ENCODE measurements around the gene EGLN3. TPM values are rescaled to one million over a fixed set of nuclear protein-coding genes. Genes with fewer than 3 reads are reported as not detected.
"Not testable (repeated sequence)": the region's sequence is repeated elsewhere in the genome, so short reads cannot be mapped to it uniquely, and the experiment has no call there.

EGLN3 gene
- total and polyA plus RNA-seq, 7 experiments from 2014 or later, result 0.71 to 96.5 (median 1.3) TPM

- Histone ChIP-seq H3K4me3 (ENCODE audit: low read length) (no peak overlapping the region), H3K9me3 (ENCODE audit: control insufficient read depth in 2 of 3, low read length in 3 of 3) (no peaks in the 10 kb centered on the region), H3K36me3 (ENCODE audit: control insufficient read depth in 2 of 3, insufficient read depth in 3 of 3, low read length in 3 of 3) (no peaks in the 10 kb centered on the region), H3K27me3 (ENCODE audit: control insufficient read depth in 2 of 2, insufficient read depth in 2 of 2, low read length in 2 of 2) (no peaks in the 10 kb centered on the region), H3K4me1 (ENCODE audit: control insufficient read depth in 2 of 2, insufficient read depth in 2 of 2, low read length in 2 of 2) (no peaks in the 10 kb centered on the region), H3K27ac (ENCODE audit: low read depth, low read length) (no peak overlapping the region)
- Mint-ChIP-seq H3K4me3 (no peak overlapping the region), H3K27me3 (peaks cover 0 to 32% (median 0%) of the 10 kb centered on the region in 5 donors), H3K9me3 (peaks cover 0 to 11% (median 0%) of the 10 kb centered on the region in 11 donors), H3K4me1 (peaks cover 0 to 30% (median 0%) of the 10 kb centered on the region in 7 donors), H3K36me3 (peaks cover 0 to 15% (median 0%) of the 10 kb centered on the region in 5 donors), H3K27ac (no peak overlapping the region)
- intact Hi-C loops (cut with micrococcal nuclease), result no loop called here
- no peak for DNase-seq
- ChIA-PET CTCF (no interaction called here), POLR2A (no interaction called here)
- ATAC-seq, result no peak
Measured at GRCh38 chr14:33978892-33979612, 28.2 kb upstream of the EGLN3 start.

- DNase-seq (no peak), ATAC-seq (no peak)
- H3K36me3 Mint-ChIP-seq, result peaks cover 0 to 15% (median 4%) of the 10 kb centered on the region in 5 donors
- H3K4me1 ChIP-seq (ENCODE audit: control insufficient read depth in 2 of 2, insufficient read depth in 2 of 2, low read length in 2 of 2), result no peaks in the 10 kb centered on the region
- ChIA-PET POLR2A (no interaction called here), CTCF (no interaction called here)
- peaks cover 0 to 60% (median 0%) of the 10 kb centered on the region in 5 donors for H3K27me3 Mint-ChIP-seq
- H3K9me3 ChIP-seq (ENCODE audit: control insufficient read depth in 2 of 3, low read length in 3 of 3), result no peaks in the 10 kb centered on the region
- no peak overlapping the region for H3K27ac ChIP-seq (ENCODE audit: low read depth, low read length)
- peaks cover 0 to 17% (median 7%) of the 10 kb centered on the region in 11 donors for H3K9me3 Mint-ChIP-seq
- no peaks in the 10 kb centered on the region for H3K36me3 ChIP-seq (ENCODE audit: control insufficient read depth in 2 of 3, insufficient read depth in 3 of 3, low read length in 3 of 3)
- peaks cover 0 to 13% (median 0%) of the 10 kb centered on the region in 7 donors for H3K4me1 Mint-ChIP-seq
- intact Hi-C loops (cut with micrococcal nuclease), result no loop called here
- H3K27ac Mint-ChIP-seq, result no peak overlapping the region
- no peak overlapping the region for H3K4me3 ChIP-seq (ENCODE audit: low read length)
- no peak overlapping the region for H3K4me3 Mint-ChIP-seq
- H3K27me3 ChIP-seq (ENCODE audit: control insufficient read depth in 2 of 2, insufficient read depth in 2 of 2, low read length in 2 of 2), result no peaks in the 10 kb centered on the region
Measured at GRCh38 chr14:33972583-33973081, 21.8 kb upstream of the EGLN3 start.

- intact Hi-C loops (cut with micrococcal nuclease); H3K4me1 ChIP-seq (ENCODE audit: control insufficient read depth in 2 of 2, insufficient read depth in 2 of 2, low read length in 2 of 2); H3K36me3 ChIP-seq (ENCODE audit: control insufficient read depth in 2 of 3, insufficient read depth in 3 of 3, low read length in 3 of 3); H3K27ac Mint-ChIP-seq; H3K27me3 ChIP-seq (ENCODE audit: control insufficient read depth in 2 of 2, insufficient read depth in 2 of 2, low read length in 2 of 2); POLR2A ChIA-PET; H3K9me3 ChIP-seq (ENCODE audit: control insufficient read depth in 2 of 3, low read length in 3 of 3); H3K27ac ChIP-seq (ENCODE audit: low read depth, low read length); H3K4me3 ChIP-seq (ENCODE audit: low read length); CTCF ChIA-PET; ATAC-seq; H3K4me3 Mint-ChIP-seq; H3K4me1 Mint-ChIP-seq; DNase-seq: not testable (repeated sequence)
- Mint-ChIP-seq H3K9me3 (peaks cover 0 to 17% (median 7%) of the 10 kb centered on the region in 11 donors), H3K36me3 (peaks cover 0 to 15% (median 4%) of the 10 kb centered on the region in 5 donors), H3K27me3 (peaks cover 0 to 48% (median 0%) of the 10 kb centered on the region in 5 donors)
Measured at GRCh38 chr14:33969846-33970245, 19.0 kb upstream of the EGLN3 start.

GRCh38 chr14:33968722-33969121 is 17.8 kb upstream of the EGLN3 start:
- Mint-ChIP-seq H3K4me1 (peaks cover 0 to 14% (median 0%) of the 10 kb centered on the region in 7 donors), H3K27me3 (peaks cover 0 to 42% (median 0%) of the 10 kb centered on the region in 5 donors), H3K36me3 (peaks cover 0 to 15% (median 4%) of the 10 kb centered on the region in 5 donors), H3K27ac (no peak overlapping the region), H3K9me3 (peaks cover 2 to 20% (median 7%) of the 10 kb centered on the region in 11 donors), H3K4me3 (no peak overlapping the region)
- H3K27me3 ChIP-seq (ENCODE audit: control insufficient read depth in 2 of 2, insufficient read depth in 2 of 2, low read length in 2 of 2), result no peaks in the 10 kb centered on the region
- no peaks in the 10 kb centered on the region for H3K36me3 ChIP-seq (ENCODE audit: control insufficient read depth in 2 of 3, insufficient read depth in 3 of 3, low read length in 3 of 3)
- intact Hi-C loops (cut with micrococcal nuclease), result no loop called here
- no peaks in the 10 kb centered on the region for H3K4me1 ChIP-seq (ENCODE audit: control insufficient read depth in 2 of 2, insufficient read depth in 2 of 2, low read length in 2 of 2)
- no peak overlapping the region for H3K4me3 ChIP-seq (ENCODE audit: low read length)
- no peak overlapping the region for H3K27ac ChIP-seq (ENCODE audit: low read depth, low read length)
- no peaks in the 10 kb centered on the region for H3K9me3 ChIP-seq (ENCODE audit: control insufficient read depth in 2 of 3, low read length in 3 of 3)
- ATAC-seq (no peak), DNase-seq (no peak)
- CTCF ChIA-PET, result no interaction called here
- POLR2A ChIA-PET, result no interaction called here

- peaks cover 0 to 18% (median 0%) of the 10 kb centered on the region in 7 donors for H3K4me1 Mint-ChIP-seq
- ATAC-seq, result no peak
- peaks cover 0 to 22% (median 4%) of the 10 kb centered on the region in 5 donors for H3K36me3 Mint-ChIP-seq
- Histone ChIP-seq H3K9me3 (ENCODE audit: control insufficient read depth in 2 of 3, low read length in 3 of 3) (no peaks in the 10 kb centered on the region), H3K36me3 (ENCODE audit: control insufficient read depth in 2 of 3, insufficient read depth in 3 of 3, low read length in 3 of 3) (no peaks in the 10 kb centered on the region), H3K4me1 (ENCODE audit: control insufficient read depth in 2 of 2, insufficient read depth in 2 of 2, low read length in 2 of 2) (no peaks in the 10 kb centered on the region), H3K4me3 (ENCODE audit: low read length) (no peak overlapping the region), H3K27ac (ENCODE audit: low read depth, low read length) (no peak overlapping the region), H3K27me3 (ENCODE audit: control insufficient read depth in 2 of 2, insufficient read depth in 2 of 2, low read length in 2 of 2) (no peaks in the 10 kb centered on the region)
- no peak overlapping the region for H3K27ac Mint-ChIP-seq
- intact Hi-C loops (cut with micrococcal nuclease), result no loop called here
- ChIA-PET CTCF (no interaction called here), POLR2A (no interaction called here)
- H3K4me3 Mint-ChIP-seq, result no peak overlapping the region
- peaks cover 2 to 20% (median 8%) of the 10 kb centered on the region in 11 donors for H3K9me3 Mint-ChIP-seq
- peaks cover 0 to 32% (median 0%) of the 10 kb centered on the region in 5 donors for H3K27me3 Mint-ChIP-seq
- no peak for DNase-seq
Measured at GRCh38 chr14:33967138-33967537, 16.3 kb upstream of the EGLN3 start.

GRCh38 chr14:33966276-33966675 is 15.4 kb upstream of the EGLN3 start:
- no peak overlapping the region for H3K27ac ChIP-seq (ENCODE audit: low read depth, low read length)
- H3K9me3 Mint-ChIP-seq, result peaks cover 2 to 20% (median 9%) of the 10 kb centered on the region in 11 donors
- intact Hi-C loops (cut with micrococcal nuclease), result no loop called here
- H3K4me1 Mint-ChIP-seq, result peaks cover 0 to 22% (median 0%) of the 10 kb centered on the region in 7 donors
- ATAC-seq, result no peak
- no peaks in the 10 kb centered on the region for H3K9me3 ChIP-seq (ENCODE audit: control insufficient read depth in 2 of 3, low read length in 3 of 3)
- H3K4me1 ChIP-seq (ENCODE audit: control insufficient read depth in 2 of 2, insufficient read depth in 2 of 2, low read length in 2 of 2), result no peaks in the 10 kb centered on the region
- H3K4me3 Mint-ChIP-seq, result no peak overlapping the region
- CTCF ChIA-PET, result no interaction called here
- DNase-seq, result no peak
- no peak overlapping the region for H3K27ac Mint-ChIP-seq
- H3K27me3 Mint-ChIP-seq, result peaks cover 0 to 31% (median 0%) of the 10 kb centered on the region in 5 donors
- POLR2A ChIA-PET, result no interaction called here
- no peaks in the 10 kb centered on the region for H3K36me3 ChIP-seq (ENCODE audit: control insufficient read depth in 2 of 3, insufficient read depth in 3 of 3, low read length in 3 of 3)
- peaks cover 0 to 24% (median 4%) of the 10 kb centered on the region in 5 donors for H3K36me3 Mint-ChIP-seq
- H3K27me3 ChIP-seq (ENCODE audit: control insufficient read depth in 2 of 2, insufficient read depth in 2 of 2, low read length in 2 of 2), result no peaks in the 10 kb centered on the region
- no peak overlapping the region for H3K4me3 ChIP-seq (ENCODE audit: low read length)
